ENCODE measurements around the gene ZFYVE9. TPM values are rescaled to one million over a fixed set of nuclear protein-coding genes. Genes with fewer than 3 reads are reported as not detected.

ZFYVE9 gene
- total and polyA plus RNA-seq, 9 of the 15 experiments (the other 6 are each of a cell fraction or from before 2014, with no cell fraction given) = 0.52 to 14.4 (median 8.9) TPM

DNA sequence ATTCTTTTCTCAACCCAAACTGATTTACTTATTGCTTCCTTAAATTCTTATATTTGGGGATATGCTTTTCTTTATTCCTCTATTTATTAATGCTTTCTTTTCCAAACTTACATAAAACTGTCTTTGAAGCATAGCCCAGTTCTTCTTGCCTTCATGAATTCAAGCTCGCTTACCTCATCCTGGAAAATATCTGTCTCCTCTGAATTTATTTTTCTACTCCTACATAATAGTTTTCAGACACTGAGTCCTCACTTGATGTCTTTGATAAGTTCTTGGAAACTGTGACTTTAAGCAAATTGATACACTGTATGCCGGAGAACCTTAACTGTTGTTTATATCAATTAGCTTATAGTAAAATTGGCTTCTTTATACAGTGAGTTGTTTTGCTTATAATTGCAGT is 93.8 kb downstream of the ZFYVE9 start:
- no peaks in the 10 kb centered on the region for H3K27me3 ChIP-seq (ENCODE audit: control insufficient read depth in 2 of 2, insufficient read depth in 2 of 2, low read length in 2 of 2)
- no peaks in the 10 kb centered on the region for H3K9me3 ChIP-seq (replicated peaks; ENCODE audit: control insufficient read depth, insufficient read depth, low read depth, low read length)
- ChIA-PET POLR2A (interaction anchor here (0.5 kb wide), 1 partner anchor 80 kb away, joined by 3 read pairs; no protein-coding TSS in a partner anchor), CTCF (ENCODE audit: low intra/inter-chr PET ratio) (no interaction called here)
- TF ChIP-seq TCFL5 (CRISPR knock-in tag; conservative IDR thresholded peaks at IDR 0.05) (no peak), ZC3H8 (IDR thresholded peaks at IDR 0.05) (no peak), MCM7 (IDR thresholded peaks at IDR 0.05) (no peak), DACH1 (IDR thresholded peaks at IDR 0.05; ENCODE audit: partially characterized antibody) (no peak), ARID1B (IDR thresholded peaks at IDR 0.05) (no peak), SAP30 (IDR thresholded peaks at IDR 0.05; ENCODE audit: borderline replicate concordance, insufficient read depth, low read depth, low read length, poor library complexity, severe bottlenecking) (no peak)
- TF ChIP-seq, protein P1, sequence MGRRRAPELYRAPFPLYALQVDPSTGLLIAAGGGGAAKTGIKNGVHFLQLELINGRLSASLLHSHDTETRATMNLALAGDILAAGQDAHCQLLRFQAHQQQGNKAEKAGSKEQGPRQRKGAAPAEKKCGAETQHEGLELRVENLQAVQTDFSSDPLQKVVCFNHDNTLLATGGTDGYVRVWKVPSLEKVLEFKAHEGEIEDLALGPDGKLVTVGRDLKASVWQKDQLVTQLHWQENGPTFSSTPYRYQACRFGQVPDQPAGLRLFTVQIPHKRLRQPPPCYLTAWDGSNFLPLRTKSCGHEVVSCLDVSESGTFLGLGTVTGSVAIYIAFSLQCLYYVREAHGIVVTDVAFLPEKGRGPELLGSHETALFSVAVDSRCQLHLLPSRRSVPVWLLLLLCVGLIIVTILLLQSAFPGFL (CRISPR knock-in tag; IDR thresholded peaks at IDR 0.05) = no peak
- TF ChIP-seq, protein P2, sequence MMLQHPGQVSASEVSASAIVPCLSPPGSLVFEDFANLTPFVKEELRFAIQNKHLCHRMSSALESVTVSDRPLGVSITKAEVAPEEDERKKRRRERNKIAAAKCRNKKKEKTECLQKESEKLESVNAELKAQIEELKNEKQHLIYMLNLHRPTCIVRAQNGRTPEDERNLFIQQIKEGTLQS (IDR thresholded peaks at IDR 0.05) = no peak
- TF ChIP-seq, protein P2 (CRISPR knock-in tag; conservative IDR thresholded peaks at IDR 0.05) = no peak
- TF ChIP-seq, protein P3, sequence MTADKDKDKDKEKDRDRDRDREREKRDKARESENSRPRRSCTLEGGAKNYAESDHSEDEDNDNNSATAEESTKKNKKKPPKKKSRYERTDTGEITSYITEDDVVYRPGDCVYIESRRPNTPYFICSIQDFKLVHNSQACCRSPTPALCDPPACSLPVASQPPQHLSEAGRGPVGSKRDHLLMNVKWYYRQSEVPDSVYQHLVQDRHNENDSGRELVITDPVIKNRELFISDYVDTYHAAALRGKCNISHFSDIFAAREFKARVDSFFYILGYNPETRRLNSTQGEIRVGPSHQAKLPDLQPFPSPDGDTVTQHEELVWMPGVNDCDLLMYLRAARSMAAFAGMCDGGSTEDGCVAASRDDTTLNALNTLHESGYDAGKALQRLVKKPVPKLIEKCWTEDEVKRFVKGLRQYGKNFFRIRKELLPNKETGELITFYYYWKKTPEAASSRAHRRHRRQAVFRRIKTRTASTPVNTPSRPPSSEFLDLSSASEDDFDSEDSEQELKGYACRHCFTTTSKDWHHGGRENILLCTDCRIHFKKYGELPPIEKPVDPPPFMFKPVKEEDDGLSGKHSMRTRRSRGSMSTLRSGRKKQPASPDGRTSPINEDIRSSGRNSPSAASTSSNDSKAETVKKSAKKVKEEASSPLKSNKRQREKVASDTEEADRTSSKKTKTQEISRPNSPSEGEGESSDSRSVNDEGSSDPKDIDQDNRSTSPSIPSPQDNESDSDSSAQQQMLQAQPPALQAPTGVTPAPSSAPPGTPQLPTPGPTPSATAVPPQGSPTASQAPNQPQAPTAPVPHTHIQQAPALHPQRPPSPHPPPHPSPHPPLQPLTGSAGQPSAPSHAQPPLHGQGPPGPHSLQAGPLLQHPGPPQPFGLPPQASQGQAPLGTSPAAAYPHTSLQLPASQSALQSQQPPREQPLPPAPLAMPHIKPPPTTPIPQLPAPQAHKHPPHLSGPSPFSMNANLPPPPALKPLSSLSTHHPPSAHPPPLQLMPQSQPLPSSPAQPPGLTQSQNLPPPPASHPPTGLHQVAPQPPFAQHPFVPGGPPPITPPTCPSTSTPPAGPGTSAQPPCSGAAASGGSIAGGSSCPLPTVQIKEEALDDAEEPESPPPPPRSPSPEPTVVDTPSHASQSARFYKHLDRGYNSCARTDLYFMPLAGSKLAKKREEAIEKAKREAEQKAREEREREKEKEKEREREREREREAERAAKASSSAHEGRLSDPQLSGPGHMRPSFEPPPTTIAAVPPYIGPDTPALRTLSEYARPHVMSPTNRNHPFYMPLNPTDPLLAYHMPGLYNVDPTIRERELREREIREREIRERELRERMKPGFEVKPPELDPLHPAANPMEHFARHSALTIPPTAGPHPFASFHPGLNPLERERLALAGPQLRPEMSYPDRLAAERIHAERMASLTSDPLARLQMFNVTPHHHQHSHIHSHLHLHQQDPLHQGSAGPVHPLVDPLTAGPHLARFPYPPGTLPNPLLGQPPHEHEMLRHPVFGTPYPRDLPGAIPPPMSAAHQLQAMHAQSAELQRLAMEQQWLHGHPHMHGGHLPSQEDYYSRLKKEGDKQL (CRISPR knock-in tag; IDR thresholded peaks at IDR 0.05; ENCODE audit: borderline replicate concordance) = no peak
- no TSS peak for BruUV-seq (replicated peaks)
- no peak for FAIRE-seq
- no peak for DNase-seq (ENCODE audit: extremely low read depth in 1 of 4, low spot score in 3 of 4)
- no peak overlapping the region for H3K4me3 ChIP-seq
- H3K4me2 ChIP-seq (ENCODE audit: insufficient read depth, low read length) = no peak overlapping the region
- in situ Hi-C loops (cut with MboI) = no loop called here
- no peaks in the 10 kb centered on the region for H3K79me2 ChIP-seq (ENCODE audit: control insufficient read depth, insufficient read depth, low read length)
- no peak overlapping the region for H2AFZ ChIP-seq (ENCODE audit: low read depth, low read length)
- H4K20me1 ChIP-seq (replicated peaks; ENCODE audit: control insufficient read depth, insufficient read depth, low read length) = no peaks in the 10 kb centered on the region
- H3K4me1 ChIP-seq (replicated peaks in 1 of 2; ENCODE audit: control insufficient read depth in 2 of 2, insufficient read depth in 2 of 2, low read length in 2 of 2) = peaks cover 0 to 18% of the 10 kb centered on the region in 2 experiments; a peak in 2 of 5 replicates
- no peaks in the 10 kb centered on the region for H3K9me1 ChIP-seq (ENCODE audit: control insufficient read depth, insufficient read depth, low read length)
- WGBS (ENCODE audit: insufficient coverage, low coverage, missing lambda C conversion rate) = 63% methylated on average over 2 of the region's 2 CpGs
- intact Hi-C loops (cut with micrococcal nuclease) = no loop called here
- ATAC-seq = no peak
- H3K9ac ChIP-seq (ENCODE audit: insufficient read depth in 1 of 2, low read depth in 2 of 2, low read length in 2 of 2) = no peak overlapping the region
- no peaks in the 10 kb centered on the region for H3K36me3 ChIP-seq (ENCODE audit: control insufficient read depth, insufficient read depth, low read length)
- H3K27ac ChIP-seq (ENCODE audit: extremely low read depth, low read depth, low read length) = no peak overlapping the region

Measured in K562 (cell line).